Activated T-helper 9 cell treated with anti-CD3 and anti-CD28 coated beads, Interleukin-2, amount 50 U/mL, for 16 hours (primary cell): ENCODE measurements around the gene STK32C.
"Not testable (repeated sequence)": the region's sequence is repeated elsewhere in the genome, so short reads cannot be mapped to it uniquely, and the experiment has no call there.

Experiments
- DNase-seq: peaks from one replicate; pipeline ENCODE4 v3.0.0-alpha.2; 2020; ENCODE audit warnings: low read depth

The STK32C gene

DNA sequence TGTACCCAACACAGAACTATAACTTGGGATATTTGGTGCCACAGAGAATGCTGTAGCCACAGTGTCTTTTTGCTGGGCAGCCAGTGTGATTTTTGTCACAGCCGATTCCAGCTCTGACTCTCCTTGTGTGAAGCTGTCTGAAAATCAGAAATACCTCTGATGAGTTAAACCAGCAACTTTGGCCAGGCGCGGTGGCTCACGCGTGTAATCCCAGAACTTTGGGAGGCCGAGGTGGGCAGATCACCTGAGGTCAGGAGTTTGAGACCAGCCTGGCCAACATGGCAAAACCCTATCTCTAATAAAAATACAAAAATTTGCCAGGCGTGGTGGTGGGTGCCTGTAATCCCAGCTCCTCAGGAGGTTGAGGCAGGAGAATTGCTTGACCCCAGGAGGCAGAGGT lies 30.1 kb upstream of the STK32C start:
- DNase-seq: not testable (repeated sequence)

DNA sequence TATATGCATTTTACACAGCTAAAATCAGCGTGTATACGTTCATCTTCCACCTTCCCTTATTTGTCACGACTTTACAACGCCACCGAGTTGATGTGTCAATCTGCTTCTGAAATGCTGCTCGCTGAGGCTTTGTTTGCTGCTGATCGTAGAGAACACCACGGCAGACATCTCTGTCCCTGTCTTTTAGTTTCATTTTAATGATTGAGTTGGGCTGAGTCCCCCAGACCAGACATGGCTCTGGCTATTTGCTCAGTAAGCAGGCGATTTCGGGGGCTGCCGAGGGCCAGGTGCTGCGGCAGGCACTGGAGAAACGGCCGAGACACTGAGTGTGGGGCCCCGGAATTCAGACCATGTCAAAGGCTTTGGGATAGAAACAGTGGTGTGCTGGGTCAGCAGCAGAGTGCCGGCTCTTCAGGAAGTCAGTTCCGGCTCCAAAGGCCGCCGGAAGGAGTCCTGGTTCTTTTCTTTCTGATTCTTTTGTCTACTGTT lies 29.2 kb upstream of the STK32C start:
- DNase-seq: no peak

DNA sequence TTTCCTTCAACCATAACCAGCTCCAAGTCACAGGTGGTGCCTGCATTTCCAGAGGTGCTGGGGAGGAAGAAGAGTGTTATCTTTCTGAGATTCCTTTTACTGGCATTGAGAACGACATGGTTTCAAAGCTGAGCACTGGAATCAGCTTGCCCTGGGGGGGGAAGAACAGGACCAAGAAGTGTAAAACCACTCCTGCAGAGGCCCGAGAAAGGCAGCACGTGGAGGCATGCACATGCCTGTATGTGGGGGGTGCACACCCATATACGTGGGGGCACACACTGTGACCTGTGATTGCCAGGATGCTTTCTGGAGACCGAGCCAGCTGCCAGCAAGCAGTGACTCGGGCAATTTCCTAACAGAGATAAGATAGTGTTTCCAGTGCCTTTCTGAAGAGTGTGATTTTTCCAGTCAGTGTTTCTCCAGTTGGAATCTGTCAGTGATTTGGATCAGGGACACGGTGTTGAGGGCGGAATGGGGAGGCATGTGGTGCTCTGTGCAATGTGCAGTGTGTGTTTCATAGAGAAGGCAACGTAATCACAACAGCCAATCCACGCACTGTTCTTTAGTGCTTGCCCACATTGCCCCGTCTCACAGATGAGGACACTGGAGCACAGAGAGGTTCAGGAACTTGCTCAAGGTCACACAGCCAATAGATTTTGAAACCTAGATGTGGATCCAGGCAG lies 28.5 kb upstream of the STK32C start:
- DNase-seq: no peak

- DNase-seq: no peak
Measured at GRCh38 chr10:132335189-132336063, 27.7 kb upstream of the STK32C start.

DNA sequence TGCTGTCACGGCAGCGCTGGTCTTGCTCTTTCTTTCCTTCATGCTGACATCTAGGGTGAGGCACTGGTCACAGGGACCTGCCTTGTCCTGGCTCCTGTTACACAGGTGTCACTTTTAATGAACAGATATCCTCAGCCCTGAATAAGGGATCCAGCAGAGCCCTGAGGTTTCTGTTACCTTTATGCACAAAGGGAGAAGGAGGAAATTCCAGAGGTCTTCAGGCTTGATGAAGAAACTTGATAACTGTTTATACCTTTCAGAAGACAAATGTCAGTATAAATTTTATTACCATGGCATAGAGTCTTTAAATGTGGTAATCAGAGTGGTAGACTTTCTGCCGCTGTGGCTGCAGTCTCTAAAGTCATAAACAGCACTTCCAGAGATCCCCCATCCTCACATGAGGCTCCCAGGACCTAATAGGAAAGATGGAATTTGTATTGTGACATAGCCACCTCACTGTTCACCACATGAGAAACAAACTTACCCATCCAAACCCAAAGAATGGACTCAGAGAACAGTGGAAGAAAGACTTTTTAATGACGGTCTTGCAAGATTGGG lies 27.0 kb upstream of the STK32C start:
- no peak for DNase-seq

GRCh38 chr10:132333386-132333785 lies 25.6 kb upstream of the STK32C start:
- no peak for DNase-seq

- no peak for DNase-seq
Measured at GRCh38 chr10:132332433-132332754, 24.6 kb upstream of the STK32C start.

DNA sequence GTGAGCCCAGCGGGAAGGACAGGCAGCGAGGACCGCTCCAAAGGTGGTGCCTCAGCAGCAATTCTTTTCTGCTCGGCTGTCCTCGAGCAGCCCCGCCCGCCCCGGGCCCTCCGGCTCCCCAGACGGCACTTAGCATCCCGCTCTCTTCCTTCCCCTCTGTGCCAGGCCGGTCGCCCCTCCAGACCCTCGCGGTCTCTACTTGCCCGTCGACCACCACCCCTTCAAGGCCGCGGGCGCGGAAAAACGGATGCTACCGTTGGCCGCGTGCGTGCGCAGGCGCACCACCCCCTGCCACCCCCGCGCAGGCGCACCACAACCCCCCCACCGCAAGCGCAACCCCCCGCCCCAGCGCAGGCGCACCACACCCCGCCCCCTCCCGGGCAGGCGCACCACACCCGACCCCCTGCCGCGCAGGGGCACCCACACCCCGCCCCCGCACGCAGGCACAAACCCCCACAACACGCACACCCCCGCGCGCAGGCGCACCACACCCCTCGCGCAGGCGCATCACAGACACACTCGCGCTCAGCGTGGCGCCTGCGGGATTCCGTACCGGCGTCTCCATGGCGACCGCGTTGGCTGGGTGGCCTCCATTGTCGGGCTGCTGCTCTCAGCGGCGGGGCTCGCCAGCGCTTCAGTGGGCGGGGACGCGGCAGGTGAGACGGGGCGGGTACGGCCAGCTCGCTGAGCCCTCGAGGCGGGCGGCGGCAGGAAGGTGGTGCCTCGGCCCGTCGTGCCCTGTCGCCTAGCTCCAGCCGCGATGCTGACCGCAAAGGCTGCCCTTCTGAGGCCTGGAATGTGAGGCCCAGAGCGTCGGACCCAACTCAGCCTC lies 24.1 kb upstream of the STK32C start, which contains the start of gene LRRC27:
TSS of gene LRRC27 (plus strand) at position 593 of the 832 bp plus-strand sequence. CDS start 1,332 bp downstream, outside the sequence.
- DNase-seq: peak; percentile 100

- no peak for DNase-seq
Measured at GRCh38 chr10:132330486-132330833, 22.7 kb upstream of the STK32C start.

GRCh38 chr10:132329565-132330485 lies 22.1 kb upstream of the STK32C start:
- no peak for DNase-seq

- DNase-seq: no peak
Measured at GRCh38 chr10:132328738-132329137, 21.0 kb upstream of the STK32C start.

- DNase-seq: no peak
Measured at GRCh38 chr10:132328106-132328505, 20.4 kb upstream of the STK32C start.

GRCh38 chr10:132326925-132327324 lies 19.2 kb upstream of the STK32C start:
- peak; percentile 30 for DNase-seq

DNA sequence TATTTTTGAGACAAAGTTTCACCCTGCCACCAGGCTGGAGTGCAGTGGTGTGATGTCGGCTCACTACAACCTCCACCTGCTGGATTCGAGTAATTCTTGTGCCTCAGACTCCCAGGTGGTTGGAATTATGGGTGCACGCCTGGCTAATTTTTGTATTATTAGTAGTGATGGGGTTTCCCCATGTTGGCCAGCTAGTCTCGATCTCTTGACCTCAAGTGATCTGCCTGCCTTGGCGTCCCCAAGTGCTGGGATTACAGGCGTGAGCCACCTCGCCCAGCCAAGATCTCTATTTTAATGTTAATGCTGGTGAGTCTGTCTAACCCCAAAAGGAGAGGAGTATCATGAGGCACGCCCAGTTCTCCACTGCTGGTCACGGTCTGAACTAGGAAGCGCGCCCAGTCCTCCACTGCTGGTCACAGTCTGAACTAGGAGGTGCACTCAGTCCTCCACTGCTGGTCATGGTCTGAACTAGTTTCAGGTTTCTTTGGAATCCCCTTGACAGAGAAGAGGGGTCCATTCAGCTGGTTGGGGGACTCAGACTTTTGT lies 18.7 kb upstream of the STK32C start:
- DNase-seq: no peak

- DNase-seq: no peak
Measured at GRCh38 chr10:132324186-132324585, 16.4 kb upstream of the STK32C start.

DNA sequence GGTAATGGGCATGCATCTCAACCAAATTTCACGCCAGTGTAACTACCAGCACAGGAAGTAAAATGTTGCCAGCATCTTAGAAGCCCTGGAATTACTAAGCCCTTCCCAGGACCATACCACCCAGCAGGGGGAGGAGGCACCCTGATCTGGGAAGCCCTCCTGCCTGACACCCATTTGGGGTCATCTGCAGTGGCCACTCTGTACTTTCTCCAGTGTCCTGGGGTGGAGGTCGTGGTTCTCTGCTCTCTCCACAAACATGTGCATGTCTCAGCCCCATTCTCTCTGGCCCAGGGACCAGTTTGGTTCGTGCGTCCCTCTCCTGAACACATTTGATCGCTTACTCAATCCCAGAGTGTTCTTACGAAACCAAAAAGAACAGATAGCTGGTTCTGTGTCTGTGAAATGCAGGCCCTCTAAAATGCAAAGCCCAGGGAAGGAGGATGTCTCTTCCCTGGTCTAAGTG lies 14.9 kb upstream of the STK32C start:
- DNase-seq: no peak

GRCh38 chr10:132321726-132322125 lies 14.0 kb upstream of the STK32C start:
- DNase-seq: no peak

DNA sequence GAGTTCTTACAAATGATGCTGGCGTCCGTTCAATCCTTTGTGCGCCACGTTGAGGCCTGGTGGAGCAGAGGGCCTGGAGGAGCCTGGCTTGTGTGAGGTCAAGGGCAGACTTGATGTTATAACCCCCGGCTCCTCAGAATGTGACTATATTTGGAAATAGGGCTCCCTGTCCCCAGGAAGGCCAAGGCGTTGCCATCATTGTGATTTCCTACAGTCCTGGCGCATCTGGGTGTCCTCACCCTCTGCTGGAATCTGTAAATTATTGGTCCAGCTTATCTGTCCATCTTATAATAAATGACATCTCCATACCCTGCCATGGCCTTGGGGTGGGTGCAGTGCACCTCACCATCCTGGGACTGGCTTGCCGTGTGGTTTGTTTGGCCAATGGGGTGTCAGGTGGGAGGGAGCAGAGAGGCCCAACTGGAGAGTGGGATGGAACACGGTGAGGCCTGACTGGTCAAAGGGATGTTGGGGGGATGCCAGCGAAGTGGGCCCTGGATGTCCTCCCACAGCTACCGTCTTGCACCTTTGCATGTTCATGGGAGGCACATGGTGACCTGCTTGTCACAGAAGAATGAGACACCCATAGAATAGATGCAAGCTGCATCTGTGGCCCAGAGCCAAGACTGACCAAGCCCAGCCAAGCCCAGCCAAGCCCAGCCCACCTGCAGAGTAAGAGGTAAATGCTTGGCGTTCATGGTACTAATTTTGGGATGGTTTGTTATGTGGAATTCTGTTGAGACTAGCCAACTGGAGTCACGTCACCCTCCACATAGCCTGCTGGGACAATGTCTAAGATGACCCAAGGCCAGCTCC lies 13.1 kb upstream of the STK32C start:
- DNase-seq: no peak

DNA sequence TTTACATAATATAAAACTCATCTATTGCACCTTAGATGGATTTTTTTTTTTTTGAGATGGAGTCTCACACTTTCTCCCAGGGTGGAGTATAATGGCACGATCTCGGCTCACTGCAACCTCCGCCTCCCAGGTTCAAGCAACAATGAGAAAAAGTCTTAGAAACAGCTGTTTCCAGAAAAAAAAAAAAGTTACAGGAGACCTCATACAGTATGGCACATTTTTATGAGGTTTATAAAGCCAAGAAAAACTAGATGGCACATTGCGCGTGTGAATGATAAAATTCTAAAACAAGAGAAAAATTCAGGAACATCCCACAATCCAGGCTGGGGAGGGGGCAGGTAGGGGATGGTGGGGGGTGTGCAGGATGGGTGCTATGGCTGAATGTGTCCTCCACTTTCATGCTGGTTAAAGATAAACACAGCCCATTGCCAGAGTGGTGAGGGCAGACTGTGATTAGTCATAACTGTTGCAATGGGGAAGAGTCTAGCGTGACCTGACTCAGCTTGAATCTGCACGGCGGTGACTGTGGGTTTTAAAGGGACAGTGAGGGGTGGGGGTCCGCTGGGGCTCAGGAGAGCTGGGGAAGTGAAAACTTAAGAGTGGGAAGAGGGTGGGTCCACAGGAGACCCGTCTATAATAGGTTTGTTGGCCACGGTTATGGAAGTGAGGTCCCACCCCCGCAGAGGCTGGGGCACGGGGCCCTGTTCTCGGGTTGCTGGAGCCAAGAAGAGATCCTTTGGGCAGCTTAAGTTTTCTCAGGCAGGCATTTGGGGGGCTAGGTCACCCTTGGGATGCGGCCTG lies 12.3 kb upstream of the STK32C start:
- DNase-seq: peak; percentile 23
